ENCODE data around the gene KDM4B.

KDM4B gene

DNA sequence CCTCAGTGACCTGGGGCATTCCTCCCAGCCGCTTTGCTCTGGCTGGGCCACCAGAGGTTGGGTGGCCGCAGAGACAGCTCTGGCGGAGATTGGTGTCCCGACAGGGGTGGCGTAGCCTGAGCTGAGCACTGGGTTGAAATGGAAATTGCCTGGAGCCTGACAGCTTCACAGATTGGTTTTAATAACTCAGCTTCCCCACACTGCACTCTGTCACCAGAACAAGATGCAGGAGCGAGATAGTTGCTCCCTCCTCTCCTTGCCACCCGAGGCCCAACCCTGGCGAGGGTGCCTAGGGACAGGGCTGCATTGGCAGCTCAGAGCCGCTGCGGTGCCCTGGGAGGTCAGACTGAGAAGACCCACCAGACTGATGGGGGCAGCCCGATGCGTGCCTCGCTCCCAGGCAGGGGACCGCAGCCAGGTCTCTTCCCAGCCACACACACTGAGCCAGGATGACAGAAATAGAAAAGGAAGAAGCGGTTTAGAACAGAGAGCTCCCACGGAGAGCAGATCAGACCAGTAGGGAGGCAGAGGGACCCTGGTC, 84.1 kb downstream of the KDM4B start:
- DNase-seq, result no peak

DNA sequence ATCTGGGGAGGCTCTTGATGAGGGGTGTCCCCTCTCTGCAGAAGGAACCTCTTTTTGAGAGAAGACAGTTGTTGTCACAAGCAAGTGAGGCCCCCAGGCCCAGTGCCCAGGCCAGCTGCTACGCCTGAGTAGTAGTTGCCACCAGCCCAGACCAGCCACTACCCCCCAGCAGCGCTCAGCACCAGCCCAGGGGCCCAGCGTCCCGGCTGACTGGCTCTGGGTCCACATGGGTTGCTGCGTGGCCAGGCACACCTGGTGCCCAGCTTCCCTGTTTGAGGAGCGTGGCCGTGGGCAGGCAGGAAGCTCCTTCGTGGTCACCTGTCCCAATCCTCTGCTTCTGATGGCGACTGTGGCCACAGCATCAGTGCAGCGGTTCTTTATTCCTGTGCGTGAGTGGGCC, 84.7 kb downstream of the KDM4B start:
- DNase-seq, result no peak

DNA sequence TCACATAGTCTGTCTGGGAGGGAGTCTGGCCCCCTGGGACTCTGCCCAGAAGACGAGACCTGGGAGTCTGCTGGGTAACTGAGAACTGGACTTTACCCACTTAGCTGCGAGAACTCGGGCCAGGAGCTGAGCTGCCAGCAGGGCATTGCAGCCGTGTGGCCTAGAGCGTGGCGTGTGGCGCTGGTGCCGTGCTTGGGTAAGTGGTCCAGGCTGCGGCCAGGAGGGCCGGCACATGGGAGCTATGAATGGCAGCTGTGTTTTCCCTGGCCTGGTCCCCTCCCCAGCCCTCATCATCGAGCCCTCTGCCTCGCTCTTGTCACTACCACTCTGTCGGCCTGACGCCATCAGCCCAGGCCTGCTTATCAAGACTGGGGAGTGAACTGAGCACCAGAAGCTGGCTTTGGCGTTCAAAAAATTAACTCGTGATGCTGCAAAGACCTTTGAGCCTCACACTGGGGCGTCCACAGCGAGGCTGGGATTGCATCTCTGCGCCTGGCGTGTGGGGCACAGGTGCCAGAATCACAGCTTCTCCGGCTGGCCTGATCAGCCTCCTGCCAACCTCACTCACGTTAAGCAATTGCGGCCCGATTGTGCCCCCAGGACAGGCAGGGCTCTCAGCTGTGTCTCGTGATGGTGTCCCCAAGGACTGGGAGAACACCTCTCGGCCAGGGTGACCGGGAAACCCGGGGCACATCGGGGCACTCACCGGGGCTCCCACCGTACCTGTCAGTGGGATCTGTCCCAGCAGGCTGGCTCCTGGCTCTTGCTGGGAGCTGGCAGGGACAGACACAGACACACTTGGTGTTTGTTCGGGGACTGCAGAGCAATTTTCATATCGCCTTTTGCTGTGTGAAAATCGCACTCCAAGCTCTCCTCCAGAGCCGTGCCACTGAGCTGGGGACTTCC, 85.9 kb downstream of the KDM4B start:
- no peak for DNase-seq

DNA sequence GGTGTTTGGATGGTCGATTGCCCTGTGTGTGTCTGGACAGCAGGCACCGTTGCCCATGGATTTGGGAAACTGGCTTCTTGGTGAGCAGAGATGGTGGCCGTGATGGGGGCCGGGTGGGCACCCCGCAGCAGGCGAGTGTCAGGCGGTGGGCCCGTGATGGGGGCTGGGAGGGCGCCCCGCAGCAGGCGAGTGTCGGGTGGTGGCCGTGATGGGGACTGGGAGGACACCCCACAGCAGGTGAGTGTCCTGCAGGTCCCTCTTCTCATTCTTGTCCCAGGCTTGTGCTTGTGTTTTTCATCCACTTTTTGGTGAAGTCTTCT, 86.5 kb downstream of the KDM4B start:
- no peak for DNase-seq

DNA sequence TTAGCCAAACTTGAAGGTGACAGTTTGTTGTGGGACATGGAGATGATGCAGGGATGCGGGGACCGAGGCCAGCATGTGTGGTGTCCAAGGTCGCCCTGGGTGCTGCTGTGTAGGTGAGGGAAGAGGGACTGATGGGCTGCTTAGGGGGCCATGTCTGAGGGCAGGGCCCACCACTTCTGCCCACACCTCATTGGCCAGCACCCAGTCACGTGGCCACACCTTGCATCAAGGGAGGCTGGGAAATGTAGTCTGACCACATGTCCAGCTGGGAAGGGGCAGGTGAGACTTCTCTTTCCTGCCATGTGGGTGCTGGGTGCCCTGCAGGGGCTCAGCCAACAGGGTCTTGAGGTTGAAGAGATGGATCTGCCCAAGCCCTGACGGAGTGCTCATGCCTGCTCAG, 88.9 kb downstream of the KDM4B start:
- no peak for DNase-seq

DNA sequence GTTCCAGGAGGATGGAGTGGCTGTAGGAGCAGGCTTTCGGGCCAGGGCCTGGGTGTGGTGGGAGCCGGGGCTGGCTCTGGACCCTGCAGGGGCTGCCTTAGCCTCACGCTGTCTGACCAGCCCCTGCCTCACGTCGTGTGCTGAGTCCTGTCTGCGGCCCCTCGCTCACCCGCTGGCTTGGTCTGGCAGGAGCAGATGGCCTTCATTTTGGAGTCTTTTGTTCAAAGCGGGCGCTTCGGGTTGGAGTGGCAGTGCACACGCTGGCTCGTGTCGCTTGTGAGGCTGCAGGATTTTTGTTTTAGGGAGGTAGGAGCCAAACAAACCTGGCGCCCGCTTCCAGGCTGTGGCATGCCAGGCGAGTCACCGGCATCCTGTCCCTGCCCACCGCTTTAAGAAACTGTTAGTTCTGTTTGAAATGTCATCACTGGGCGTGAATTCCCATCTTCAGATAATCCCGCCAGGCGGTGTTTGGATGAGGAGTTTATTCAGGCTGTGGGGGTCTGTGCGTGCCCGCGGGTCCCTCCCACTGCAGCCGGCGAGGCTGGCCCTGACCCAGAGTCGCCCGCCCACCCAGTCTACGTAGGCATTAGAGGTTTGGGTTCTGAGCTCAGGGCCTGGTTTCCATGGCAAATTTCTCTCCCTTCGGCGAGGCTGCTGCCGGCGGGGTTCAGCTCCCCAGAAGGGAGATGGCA, 89.8 kb downstream of the KDM4B start:
- no peak for DNase-seq

DNA sequence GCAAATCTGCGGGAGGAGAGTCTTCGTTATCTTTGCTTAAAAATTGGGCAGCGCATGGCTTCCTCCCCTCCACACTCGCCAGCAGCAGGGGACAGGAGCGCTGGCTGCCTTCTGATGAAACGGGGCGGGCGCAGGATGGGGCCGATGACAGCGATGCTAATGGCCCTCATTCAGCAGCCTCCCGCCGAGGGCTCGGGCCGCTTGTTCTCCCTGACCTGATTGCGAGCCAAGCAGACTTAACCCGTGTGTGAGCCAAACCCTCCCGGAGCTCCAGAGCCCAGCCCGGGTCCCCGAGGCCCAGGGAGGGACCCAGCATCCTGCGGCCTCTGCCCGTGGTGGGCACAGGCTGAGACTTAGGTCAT, 90.3 kb downstream of the KDM4B start:
- no peak for DNase-seq

DNA sequence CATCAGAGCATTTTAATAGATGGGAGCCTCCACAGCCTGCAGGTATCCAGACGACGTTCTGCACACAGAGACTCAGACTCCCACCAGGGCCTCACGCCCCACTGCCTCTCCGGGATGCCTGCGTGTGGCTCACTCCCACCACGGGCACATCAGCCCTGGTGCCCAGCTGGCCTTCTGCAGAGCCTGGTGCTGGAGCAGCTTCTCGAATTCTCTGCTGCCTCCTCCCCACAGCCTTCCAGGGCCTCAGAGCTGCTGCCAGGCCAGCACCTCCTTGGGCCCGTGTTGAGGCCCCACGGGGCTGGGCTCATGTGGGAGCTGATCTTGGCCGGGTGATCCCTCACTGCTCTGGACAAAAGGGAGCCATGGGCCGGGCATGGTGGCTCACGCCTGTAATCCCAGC, 90.9 kb downstream of the KDM4B start:
- DNase-seq, result no peak

DNA sequence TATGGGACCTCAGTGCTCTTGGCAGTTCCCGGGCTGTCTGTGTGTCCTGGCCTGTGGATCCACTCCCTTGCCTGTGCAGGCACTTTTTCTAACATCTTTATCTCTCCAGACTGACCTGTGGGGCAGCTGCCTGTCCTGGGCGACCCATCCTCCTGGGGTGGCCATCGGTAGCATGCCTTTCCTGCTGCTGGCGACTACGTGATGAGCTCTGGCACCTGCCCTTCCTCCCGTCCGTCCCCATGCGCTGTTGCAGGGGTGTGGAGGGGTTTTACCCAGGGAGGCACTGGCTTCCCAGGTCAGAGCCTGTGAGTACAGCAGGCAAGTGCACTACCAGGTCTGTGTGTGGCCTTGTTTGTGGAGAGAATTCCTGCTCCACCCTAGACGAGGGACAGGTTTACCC, 93.3 kb downstream of the KDM4B start:
- DNase-seq, result no peak

DNA sequence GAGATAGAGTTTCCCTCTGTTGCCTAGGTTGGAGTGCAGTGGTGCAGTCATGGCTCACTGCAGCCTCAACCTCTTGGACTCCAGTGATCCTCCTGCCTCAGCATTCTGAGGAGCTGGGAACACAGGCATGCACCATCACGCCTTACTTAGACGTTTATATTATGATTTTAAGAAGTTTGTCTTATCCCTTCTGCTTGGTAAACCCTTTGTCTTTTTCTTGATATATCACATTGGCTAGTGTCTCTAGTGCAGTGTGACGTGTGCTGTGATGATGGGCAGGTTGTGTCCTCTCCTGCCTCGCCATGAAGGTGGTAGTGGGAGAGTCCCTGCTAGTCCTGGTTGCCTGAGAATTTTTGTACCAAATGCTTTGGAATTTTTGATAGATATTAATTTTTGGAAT, 93.9 kb downstream of the KDM4B start:
- DNase-seq, result no peak

DNA sequence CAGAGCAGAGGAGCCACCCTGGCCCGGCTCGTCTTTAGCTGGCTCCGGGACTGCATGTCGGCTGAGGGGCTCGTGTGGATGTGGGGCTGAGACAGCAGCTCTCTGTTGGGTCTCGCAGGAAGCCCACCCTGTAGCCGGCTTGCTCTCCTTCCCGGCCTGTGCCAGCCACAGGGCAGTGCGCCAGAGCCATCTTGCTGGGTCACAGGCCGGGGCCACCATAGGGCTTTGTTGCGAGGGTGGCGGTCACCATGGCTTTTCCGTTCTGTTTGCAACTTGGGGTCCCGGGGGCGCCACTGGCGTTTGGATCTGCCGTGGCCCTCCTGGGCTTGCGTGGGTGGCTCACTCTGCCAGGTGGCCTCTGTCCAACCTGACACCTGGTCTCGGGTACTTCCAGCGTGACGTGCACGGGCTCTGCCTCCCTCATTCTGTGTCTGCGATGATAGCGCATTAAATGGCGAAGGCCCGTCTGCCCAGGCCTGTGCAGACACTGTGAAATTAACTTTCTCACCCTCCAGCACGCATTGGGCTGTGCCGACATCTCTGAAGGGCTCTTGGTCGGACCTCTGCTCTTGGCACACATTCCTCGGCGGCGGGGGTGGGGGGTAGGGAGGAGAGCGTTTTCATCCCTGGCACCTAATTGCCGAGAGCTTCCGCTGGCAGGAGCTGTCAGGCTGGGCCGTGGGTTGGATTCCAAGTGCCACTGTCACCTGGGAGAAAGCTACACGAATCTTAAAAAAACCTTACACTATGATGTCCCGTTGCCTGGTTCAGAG, 95.1 kb downstream of the KDM4B start:
- DNase-seq, result no peak

DNA sequence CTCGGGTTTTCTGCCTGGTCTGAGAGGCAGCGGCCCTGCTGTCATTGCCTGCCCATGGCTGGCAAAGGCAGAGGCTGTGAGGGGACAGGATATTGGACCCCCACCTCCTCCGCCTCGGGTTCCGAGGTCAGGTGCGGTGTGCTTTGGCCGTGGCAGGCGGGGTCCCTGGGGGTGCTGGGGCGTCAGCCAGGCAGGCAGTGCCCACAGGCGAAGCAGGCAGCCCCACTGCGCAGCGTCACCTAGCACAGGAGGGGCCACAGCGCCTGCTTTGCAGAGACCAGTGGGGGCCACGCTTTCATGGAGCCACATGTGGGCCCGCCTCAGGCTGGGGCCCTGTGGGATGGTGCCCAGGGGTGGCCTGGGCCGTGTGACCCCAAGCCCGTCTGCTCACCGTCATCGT, 96.0 kb downstream of the KDM4B start:
- no peak for DNase-seq

DNA sequence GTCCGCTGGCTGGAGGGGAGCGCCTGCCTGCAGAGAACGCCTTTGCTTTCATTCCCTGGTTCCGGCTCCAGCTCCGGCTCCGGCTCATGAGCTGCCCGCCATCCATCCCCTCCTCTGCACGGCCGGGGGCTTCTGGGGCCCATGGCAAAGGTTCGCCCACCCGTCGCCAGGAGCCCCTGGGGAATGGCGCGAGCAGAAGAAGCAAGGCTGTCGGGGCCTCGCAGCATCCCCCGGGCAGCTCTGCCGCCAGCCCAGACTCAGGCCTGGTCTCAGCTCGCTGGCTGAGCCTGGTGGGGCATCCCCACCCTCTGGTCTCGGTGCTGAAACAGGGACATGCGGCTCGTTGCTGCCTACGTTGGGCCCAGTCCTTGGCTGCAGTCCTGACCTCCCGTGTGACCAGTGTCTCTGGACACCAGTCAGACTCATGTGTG, 96.8 kb downstream of the KDM4B start:
- no peak for DNase-seq

DNA sequence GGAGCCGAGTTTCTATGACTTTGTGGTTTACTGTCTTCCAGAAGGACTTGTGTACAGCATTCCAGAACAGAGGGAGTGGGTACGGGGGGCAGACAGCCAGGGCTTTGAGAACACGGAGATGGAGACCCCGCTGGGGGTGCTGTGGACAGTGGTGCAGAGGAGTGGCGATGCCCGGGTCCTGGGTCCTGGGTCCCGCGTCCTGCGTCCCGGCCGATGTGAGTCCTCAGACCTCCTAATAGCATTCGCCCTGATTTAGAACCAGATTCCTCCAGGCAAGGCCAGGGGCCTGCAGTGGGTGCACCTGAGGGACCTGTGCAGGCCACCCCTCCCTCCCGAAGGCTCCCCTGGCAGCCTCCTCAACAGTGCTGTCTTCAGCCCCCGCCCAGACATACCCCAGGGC, 97.9 kb downstream of the KDM4B start:
- no peak for DNase-seq

DNA sequence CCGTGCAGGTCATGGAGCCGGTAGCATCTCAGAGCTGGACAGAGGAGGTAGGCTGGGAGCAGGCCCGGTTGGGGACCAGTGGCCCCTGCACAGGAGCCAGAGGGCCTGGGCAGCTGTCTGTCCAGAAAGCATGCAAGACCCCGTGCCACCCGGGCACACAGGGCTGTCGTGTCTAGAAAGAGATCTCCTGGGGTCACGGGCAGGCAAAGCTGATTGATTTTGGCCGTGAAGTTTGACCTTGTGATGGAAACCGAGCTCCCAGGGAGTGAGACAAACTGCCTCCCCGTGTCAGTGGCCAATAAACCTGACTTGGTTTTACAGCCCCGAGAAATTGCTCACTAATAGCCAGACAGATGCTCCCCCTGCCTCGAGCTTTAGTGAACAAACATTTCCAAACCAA, 98.8 kb downstream of the KDM4B start:
- DNase-seq, result no peak

DNA sequence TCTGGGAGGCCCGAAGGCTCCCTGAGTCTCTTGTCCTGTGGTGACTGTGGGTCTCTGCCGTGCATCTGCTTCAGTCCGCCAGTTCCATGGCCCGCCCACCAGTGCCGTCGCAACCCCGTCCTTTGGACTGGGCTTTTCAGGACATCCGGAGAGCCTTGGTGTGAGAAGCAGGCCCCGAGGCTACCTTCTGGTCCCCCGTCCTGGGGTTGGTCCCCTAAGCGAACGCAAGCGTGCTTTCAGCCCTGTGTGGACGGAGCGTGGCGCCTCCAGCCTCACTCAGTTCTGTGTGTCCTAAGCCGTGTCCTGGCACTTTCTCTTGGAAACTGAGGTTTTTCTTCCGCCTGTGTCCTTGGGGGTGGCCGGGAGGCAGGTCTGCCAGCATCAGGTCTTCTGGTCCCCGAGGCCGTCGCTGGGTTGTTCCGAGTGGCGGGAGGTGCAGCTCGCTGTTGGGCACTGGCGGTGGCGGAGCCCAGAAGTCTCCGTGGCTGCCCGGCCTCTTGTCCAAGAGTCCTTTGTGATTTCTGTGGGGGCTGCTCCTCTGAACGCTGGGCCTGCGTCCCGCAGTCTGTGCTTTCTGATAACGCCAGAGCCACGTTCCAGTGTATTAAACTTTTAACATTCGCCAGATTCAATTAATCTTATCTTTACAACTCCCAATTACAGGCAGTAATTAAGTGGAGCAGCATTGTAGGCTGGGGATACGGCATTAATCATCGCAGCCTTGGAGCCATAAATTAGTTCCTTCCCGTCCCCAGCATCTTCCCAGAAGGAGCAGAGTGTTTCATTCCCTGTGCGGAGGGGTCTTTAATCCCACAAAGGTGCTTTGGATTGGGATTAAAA, 99.5 kb downstream of the KDM4B start:
- DNase-seq, result no peak

DNA sequence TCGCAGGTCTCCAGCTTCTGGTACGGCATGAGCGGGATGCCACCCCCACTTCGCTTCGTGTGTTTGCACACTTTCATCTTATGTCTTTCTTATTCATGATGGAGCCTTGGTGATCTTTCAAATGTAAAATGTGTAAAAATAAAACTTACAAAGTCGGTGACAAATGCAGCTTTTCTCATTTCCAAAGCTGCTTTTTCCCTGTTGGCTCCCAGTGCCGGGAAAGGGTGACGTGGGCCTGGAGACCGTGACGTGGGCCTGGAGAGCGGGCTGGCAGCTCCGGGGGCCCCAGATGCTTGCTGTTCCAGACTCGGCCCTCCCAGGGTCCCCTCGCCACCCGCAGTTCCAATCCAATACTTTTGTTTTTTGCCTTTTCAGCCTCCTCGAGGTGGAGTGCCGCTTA, 101.4 kb downstream of the KDM4B start:
- DNase-seq, result no peak

DNA sequence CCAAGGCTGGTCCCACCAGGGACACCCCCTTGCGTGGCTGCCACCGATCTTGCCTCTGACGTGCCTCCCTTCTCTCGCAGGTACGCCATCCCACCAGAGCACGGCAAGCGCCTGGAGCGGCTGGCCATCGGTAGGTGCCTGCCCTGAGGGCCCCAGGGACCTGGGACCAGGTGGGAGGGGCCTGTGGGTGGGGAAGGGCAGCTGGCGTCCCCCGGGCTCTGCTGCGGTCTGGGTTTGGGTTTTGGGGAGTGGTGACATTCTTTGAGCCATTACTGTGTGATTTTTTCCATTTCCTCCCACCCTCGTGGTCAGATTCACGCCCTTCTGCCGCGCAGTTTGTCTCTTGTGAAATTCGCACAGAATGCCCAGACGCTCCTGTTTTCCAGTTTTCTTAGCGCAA, 102.0 kb downstream of the KDM4B start:
- DNase-seq, result no peak

DNA sequence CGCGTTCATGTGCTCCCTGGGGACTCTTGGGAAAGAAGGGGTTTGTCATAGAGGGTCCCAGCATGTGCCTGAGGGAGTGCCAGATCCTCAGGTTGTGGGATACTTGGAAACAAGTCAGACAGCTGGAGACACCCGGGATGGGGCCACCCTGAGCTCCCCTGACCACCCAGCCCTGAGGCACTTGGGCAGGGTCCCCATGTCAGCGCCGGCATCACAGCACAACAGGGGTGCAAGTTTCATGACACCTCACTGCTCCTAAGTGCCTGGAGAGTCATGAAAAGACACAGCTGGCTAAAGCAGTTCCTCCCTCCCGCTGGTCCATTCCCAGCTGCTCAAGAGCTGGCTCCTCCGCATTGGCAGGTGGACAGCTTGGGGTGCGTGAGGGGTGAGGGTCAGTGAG, 102.7 kb downstream of the KDM4B start:
- no peak for DNase-seq

DNA sequence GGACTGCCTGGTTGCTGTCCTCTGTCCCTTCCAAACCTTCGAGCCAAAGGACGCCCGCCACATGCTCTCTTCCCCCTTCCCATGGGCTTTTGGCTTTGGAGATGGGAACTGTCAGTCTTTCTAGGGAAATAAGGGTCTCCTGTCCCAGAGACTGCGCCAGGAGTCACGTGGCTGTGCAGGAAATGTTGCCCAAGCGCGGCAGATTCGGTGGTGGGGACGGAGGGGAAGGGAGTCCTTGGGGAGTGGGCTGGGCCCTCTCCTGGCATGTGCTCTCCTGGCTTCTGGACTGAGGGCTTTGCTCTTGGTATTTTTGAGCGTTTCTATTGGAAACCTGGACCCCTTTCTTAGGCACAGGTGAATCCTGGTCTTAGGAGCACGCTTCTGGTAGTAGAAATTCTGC, 103.2 kb downstream of the KDM4B start:
- DNase-seq, result no peak

DNA sequence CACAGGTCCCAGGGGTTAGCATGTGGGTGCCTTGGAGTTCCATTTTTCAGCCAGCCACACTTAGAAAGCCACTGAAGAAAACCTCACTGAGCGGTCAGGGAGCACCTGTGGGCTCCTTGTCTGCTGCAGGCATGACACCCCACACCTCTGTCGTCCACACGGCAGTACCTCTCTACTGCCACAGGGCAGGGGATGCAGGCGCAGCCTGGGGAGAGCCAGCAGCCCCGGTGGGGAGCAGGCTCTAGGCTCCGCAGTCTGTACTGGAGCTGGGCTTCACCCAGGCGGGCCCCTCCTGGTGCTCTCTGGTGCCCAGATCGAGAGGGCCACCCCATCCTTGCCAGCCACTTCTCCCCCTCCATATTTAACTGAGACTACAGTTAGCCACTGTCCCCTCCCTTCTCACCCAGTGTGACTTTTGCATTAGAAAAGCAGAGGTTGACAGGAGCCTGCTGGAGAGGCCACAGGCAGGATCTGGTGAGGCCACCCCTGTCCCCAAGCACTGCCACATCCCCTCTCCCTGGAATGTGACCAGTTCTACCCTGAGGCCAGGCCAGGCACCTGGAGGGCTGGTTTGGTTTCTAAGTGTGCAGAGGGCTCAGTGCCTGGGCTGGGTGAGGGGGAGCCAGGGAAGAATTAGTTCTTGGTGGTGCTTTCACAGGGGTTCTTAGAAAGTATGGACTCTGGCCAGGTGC, 104.4 kb downstream of the KDM4B start:
- no peak for DNase-seq

DNA sequence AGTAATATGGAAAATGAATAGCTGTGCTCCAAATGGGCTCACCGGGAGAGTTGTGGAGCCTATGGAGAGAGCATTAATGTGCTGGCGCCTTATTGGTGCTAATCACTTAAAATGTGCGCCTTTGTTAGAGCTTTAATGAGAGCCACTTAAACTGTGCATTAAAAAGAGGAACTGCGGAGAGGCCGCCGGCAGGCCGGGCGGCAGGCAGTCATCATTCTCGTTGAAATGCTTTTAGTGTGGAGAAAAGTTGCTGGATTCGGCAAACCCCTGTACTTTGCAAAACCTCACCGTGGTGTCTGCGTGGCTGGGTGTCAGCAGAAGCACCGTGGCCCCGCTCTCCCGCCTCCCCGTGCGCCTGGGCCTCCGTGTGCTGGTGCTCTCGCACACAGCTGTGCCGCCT, 105.5 kb downstream of the KDM4B start:
- no peak for DNase-seq
